Skeletal muscle tissue (tissue), 4 donors: Measurements from ENCODE around the gene C6orf136. TPM values are rescaled to one million over a fixed set of nuclear protein-coding genes. Genes with fewer than 3 reads are reported as not detected.
"Not testable (repeated sequence)": the region's sequence is repeated elsewhere in the genome, so short reads cannot be mapped to it uniquely, and the experiment has no call there.

Experiments used
- H3K27ac ChIP-seq: one replicate; pipeline ENCODE4 v1.7.0; 2013; ENCODE audit warnings: mild to moderate bottlenecking, low read depth, low read length, inconsistent platforms
- H3K27me3 ChIP-seq, 3 donors: one replicate each; pipeline ENCODE4 v1.7.0; 2013; ENCODE audit warnings: low read length in 3 of 3; ENCODE audit not compliant: control insufficient read depth in 3 of 3, insufficient read depth in 3 of 3
- H3K36me3 ChIP-seq, 3 donors: one replicate each; pipeline ENCODE4 v1.7.0; 2013; ENCODE audit warnings: low read length in 3 of 3; ENCODE audit not compliant: control insufficient read depth in 3 of 3, insufficient read depth in 3 of 3
- H3K4me1 ChIP-seq, 3 donors: one replicate each; pipeline ENCODE4 v1.7.0; 2013; ENCODE audit warnings: low read length in 3 of 3, mild to moderate bottlenecking in 3 of 3; ENCODE audit not compliant: control insufficient read depth in 3 of 3, insufficient read depth in 3 of 3
- H3K4me3 ChIP-seq, 3 donors: one replicate each; pipeline ENCODE4 v1.7.0; 2013; ENCODE audit warnings: low read length in 3 of 3
- H3K9ac ChIP-seq, 3 donors: one replicate each; pipeline ENCODE4 v1.7.0; 2013; ENCODE audit warnings: low read length in 3 of 3, mild to moderate bottlenecking in 3 of 3, moderate library complexity in 2 of 3, low read depth in 1 of 3
- H3K9me3 ChIP-seq, 3 donors: one replicate each; pipeline ENCODE4 v1.7.0; 2013; ENCODE audit warnings: low read length in 3 of 3; ENCODE audit not compliant: control insufficient read depth in 3 of 3
- total RNA-seq: library from RNA; depleted of rRNA; stranded (reverse); fragments of >200 nt; gene quantifications from one replicate; pipeline ENCODE4 v1.2.3, GENCODE V29; 2014
- donor health status: Osteomylitis.

Gene C6orf136
- 9.9 TPM for total RNA-seq

GRCh38 chr6:30646450-30647241 lies at the start of gene C6orf136:
C6orf136 (plus strand) TSS chr6:30647133; CDS start chr6:30647232, 99 bp downstream.
- peaks cover 14 to 23% (median 14%) of the 10 kb centered on the region in 3 donors for H3K4me1 ChIP-seq
- peak within 1 kb of the TSS; percentile 88 for H3K27ac ChIP-seq
- H3K9me3 ChIP-seq = no peaks in the 10 kb centered on the region
- H3K4me3 ChIP-seq = peak within 1 kb of the TSS; percentile 91 to 96 (median 96)
- H3K27me3 ChIP-seq = no peaks in the 10 kb centered on the region
- peak within 1 kb of the TSS; percentile 89 to 97 (median 92) for H3K9ac ChIP-seq
- peaks cover 22 to 27% (median 23%) of the 10 kb centered on the region in 3 donors for H3K36me3 ChIP-seq

DNA sequence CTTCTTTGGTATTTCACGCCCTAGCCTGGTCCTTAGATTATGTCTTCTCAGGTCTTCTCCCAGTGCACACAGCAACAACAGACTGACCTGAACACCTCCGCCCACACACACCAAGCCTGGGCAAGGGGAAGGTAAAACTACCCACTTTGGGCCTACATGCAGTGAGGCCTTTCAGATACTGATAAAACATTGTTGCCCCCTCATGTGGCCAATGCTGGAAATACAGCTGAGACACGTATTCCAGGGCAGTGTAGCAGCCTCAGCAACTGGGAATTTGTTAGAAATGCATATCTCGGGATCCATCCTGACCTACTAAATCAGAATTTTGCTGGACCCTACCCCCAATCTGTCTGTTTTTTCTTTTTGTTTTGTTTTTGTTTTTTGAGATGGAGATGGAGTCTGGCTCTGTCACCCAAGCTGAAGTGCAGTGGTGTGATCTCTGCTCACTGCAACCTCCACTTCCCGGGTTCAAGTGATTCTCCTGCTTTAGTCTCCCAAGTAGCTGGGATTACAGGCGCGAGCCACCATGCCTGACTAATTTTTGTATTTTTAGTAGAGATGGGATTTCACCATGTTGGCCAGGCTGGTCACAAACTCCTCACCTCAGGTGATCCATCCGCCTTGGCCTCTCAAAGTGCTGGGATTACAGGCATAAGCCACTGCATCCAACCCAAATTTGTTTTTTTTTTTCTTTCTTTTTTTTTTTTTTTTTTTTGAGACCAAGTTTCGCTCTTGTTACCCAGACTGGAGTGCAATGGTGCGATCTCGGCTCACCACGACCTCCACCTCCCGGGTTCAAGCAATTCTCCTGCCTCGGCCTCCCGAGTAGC lies 49.4 kb upstream of the C6orf136 start:
- not testable (repeated sequence) for H3K4me1 ChIP-seq, H3K4me3 ChIP-seq, H3K9me3 ChIP-seq, H3K27me3 ChIP-seq, H3K27ac ChIP-seq
- Histone ChIP-seq H3K36me3 (peaks cover 19 to 30% (median 30%) of the 10 kb centered on the region in 3 donors), H3K9ac (peak overlapping the region in 1 of 3 donors; percentile 57)

DNA sequence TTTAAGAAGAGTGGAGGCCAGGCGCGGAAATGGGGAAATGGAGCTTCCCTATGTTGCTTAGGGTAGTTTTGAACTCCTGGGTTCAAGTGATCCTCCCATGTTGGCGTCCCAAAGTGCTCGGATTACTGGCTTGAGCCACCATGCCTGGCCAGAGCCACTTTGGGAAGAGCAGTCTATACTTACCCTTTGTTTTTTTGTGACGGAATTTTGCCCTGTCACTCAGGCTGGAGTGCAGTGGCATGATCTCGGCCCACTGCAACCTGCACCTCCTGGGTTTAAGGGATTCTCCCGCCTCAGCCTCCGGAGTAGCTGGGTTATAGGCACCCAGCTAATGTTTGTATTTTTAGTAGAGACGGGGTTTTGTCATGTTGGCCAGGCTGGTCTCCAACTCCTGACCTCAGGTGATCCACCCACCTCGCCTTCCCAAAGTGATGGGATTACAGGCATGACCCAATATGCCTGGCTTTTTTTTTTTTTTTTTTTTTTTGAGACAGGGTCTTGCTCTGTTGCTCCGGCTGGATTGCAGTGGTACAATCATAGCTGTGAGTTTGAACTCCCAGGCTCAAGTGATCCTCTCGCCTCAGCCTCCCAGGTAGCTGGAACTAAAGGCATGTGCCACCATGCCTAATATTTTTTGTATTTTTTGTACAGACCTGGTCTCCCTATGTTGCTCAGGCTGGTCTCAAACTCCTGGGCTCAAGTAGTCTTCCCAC lies 47.9 kb upstream of the C6orf136 start:
- H3K27ac ChIP-seq = no peak overlapping the region
- H3K4me3 ChIP-seq = no peak overlapping the region
- H3K36me3 ChIP-seq = peaks cover 34 to 44% (median 43%) of the 10 kb centered on the region in 3 donors
- H3K4me1 ChIP-seq = no peaks in the 10 kb centered on the region
- H3K9ac ChIP-seq = no peak overlapping the region
- H3K9me3 ChIP-seq = no peaks in the 10 kb centered on the region
- no peaks in the 10 kb centered on the region for H3K27me3 ChIP-seq

- Histone ChIP-seq H3K4me1 (no peaks in the 10 kb centered on the region), H3K27me3 (no peaks in the 10 kb centered on the region), H3K9me3 (no peaks in the 10 kb centered on the region), H3K9ac (no peak overlapping the region), H3K27ac (no peak overlapping the region), H3K36me3 (peaks cover 41 to 44% (median 43%) of the 10 kb centered on the region in 3 donors), H3K4me3 (no peak overlapping the region)
These were observed 47.2 kb upstream of the C6orf136 start for GRCh38 chr6:30599625-30600324.

- no peaks in the 10 kb centered on the region for H3K27me3 ChIP-seq
- peaks cover 48 to 50% (median 49%) of the 10 kb centered on the region in 3 donors for H3K36me3 ChIP-seq
- no peak overlapping the region for H3K9ac ChIP-seq
- no peaks in the 10 kb centered on the region for H3K9me3 ChIP-seq
- H3K27ac ChIP-seq = no peak overlapping the region
- no peak overlapping the region for H3K4me3 ChIP-seq
- no peaks in the 10 kb centered on the region for H3K4me1 ChIP-seq
These were observed 46.4 kb upstream of the C6orf136 start for GRCh38 chr6:30600451-30600961.

- Histone ChIP-seq H3K27ac (no peak overlapping the region), H3K27me3 (no peaks in the 10 kb centered on the region), H3K4me3 (no peak overlapping the region), H3K9ac (no peak overlapping the region), H3K9me3 (no peaks in the 10 kb centered on the region), H3K4me1 (no peaks in the 10 kb centered on the region), H3K36me3 (peaks cover 55 to 58% (median 57%) of the 10 kb centered on the region in 3 donors)
These were observed 45.5 kb upstream of the C6orf136 start for GRCh38 chr6:30601436-30601814.

DNA sequence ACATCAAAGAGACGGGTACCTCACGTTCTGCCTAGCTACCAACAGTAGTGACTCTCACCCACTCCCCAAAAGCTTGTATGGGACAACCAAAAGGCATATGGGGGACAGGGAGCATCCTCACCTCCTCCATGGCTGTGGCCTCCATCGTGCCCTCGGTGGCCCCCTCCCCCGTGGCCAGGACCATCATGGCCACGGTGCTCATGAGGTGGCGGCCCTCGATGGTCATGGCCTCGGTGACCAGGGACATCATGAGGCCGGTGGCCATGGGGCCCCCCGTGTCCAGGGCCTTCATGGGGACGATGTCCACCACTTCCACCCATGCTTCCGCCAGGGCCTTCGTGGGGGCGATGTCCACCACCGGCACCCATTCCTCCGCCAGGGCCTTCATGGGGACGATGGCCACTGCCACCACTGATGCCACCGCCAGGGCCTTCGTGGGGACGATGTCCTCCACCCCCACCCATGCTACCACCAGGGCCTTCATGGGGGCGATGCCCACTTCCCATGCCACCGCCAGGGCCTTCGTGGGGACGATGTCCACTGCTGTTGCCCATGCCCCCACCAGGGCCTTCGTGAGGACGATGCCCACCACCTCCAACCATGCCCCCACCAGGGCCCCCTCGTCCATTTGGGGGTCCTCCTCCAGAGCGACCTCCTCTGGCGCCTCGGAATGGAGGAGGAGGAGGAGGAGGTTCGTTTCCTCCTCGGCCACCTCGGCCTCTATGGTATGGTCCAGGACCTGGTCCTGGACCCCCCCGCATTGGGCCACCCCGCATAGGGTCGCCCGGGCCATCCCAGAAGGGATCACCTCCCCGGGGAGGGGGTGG lies 44.9 kb upstream of the C6orf136 start:
- Histone ChIP-seq H3K27me3 (no peaks in the 10 kb centered on the region), H3K9me3 (no peaks in the 10 kb centered on the region), H3K27ac (no peak overlapping the region), H3K9ac (no peak overlapping the region), H3K4me1 (no peaks in the 10 kb centered on the region), H3K4me3 (no peak overlapping the region), H3K36me3 (peaks cover 61 to 64% (median 63%) of the 10 kb centered on the region in 3 donors)

DNA sequence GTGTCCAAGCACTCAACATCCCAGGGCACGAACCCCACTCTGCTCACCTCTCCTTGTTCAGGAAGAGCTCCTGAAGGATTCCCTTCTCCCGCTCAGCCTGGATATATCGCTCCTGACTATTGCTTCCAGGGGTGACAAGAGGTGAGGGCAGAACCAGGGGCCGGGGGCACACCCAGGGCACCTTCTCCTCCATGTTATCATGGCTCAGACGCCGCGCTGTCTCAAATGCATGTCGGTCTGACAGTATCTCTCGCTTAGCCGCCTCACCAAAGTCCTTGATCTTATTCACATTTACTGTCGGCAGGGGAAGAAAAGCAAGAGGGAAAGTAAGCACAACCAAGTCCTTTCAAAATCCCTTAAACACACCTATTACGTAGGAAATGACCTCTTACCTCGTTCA lies 43.0 kb upstream of the C6orf136 start:
- Histone ChIP-seq H3K27ac (no peak overlapping the region), H3K4me3 (no peak overlapping the region), H3K9ac (no peak overlapping the region), H3K9me3 (no peaks in the 10 kb centered on the region), H3K4me1 (no peaks in the 10 kb centered on the region), H3K27me3 (no peaks in the 10 kb centered on the region), H3K36me3 (peaks cover 75 to 82% (median 79%) of the 10 kb centered on the region in 3 donors)
